Measurements from ENCODE around the gene S100A16. TPM values are rescaled to one million over a fixed set of nuclear protein-coding genes. Genes with fewer than 3 reads are reported as not detected.

The S100A16 gene
- polyA plus RNA-seq, 1 donor (not counting 4 experiments of a cell fraction or from before 2014, with no cell fraction given), result 1,620 TPM

GRCh38 chr1:153649137-153649862, 36.4 kb upstream of the S100A16 start:
- H3K36me3 ChIP-seq (ENCODE audit: control insufficient read depth in 2 of 2, extremely low read depth in 1 of 2, insufficient read depth in 2 of 2, low read length in 2 of 2), result peaks cover 3 to 18% of the 10 kb centered on the region in 2 experiments
- no peaks in the 10 kb centered on the region for H4K20me1 ChIP-seq (ENCODE audit: control insufficient read depth, extremely low read depth, insufficient read depth, low read length)
- no peak overlapping the region for H3K4me3 ChIP-seq (ENCODE audit: control insufficient read depth in 2 of 3, extremely low read depth in 1 of 3, insufficient read depth in 2 of 3, low read depth in 1 of 3, low read length in 3 of 3)
- no peak overlapping the region for H3K9ac ChIP-seq (ENCODE audit: control insufficient read depth, extremely low read depth, insufficient read depth, low read length)
- H3K9me1 ChIP-seq (ENCODE audit: control insufficient read depth, extremely low read depth, insufficient read depth, low read length), result no peaks in the 10 kb centered on the region
- H3K9me3 ChIP-seq (ENCODE audit: control insufficient read depth, low read depth, low read length), result no peaks in the 10 kb centered on the region
- FAIRE-seq, result no peak
- H3K27me3 ChIP-seq (ENCODE audit: control insufficient read depth, extremely low read depth, insufficient read depth, low read length), result no peaks in the 10 kb centered on the region
- no peak overlapping the region for H3K4me2 ChIP-seq (ENCODE audit: control insufficient read depth, extremely low read depth, insufficient read depth, low read depth, low read length)
- TF ChIP-seq EZH2 (IDR thresholded peaks at IDR 0.05; ENCODE audit: low read length) (no peak), CTCF (optimal IDR thresholded peaks at IDR 0.05 in 1 of 3, IDR thresholded peaks at IDR 0.05 in 1 of 3, conservative IDR thresholded peaks at IDR 0.05 in 1 of 3; ENCODE audit: extremely low read depth in 1 of 3, insufficient read depth in 2 of 3, low read length in 3 of 3) (no peak)
- dilution Hi-C loops (cut with MboI; ENCODE audit: extremely low pct_ligation_motif_present, low sequenced_read_pairs), result no loop called here
- H3K27ac ChIP-seq (ENCODE audit: control insufficient read depth, insufficient read depth, low read length), result no peak overlapping the region
- H3K4me1 ChIP-seq (ENCODE audit: control insufficient read depth, extremely low read depth, insufficient read depth, low read length), result peaks cover 8% of the 10 kb centered on the region
- no peak overlapping the region for H2AFZ ChIP-seq (ENCODE audit: control insufficient read depth, low read length)
- DNase-seq (ENCODE audit: low read depth, low spot score), result no peak
- H3K79me2 ChIP-seq (ENCODE audit: control insufficient read depth, insufficient read depth, low read length), result no peaks in the 10 kb centered on the region

- Histone ChIP-seq H3K27me3 (ENCODE audit: control insufficient read depth, extremely low read depth, insufficient read depth, low read length) (no peaks in the 10 kb centered on the region), H3K9ac (ENCODE audit: control insufficient read depth, extremely low read depth, insufficient read depth, low read length) (no peak overlapping the region), H3K9me3 (ENCODE audit: control insufficient read depth, low read depth, low read length) (no peaks in the 10 kb centered on the region), H3K4me3 (ENCODE audit: control insufficient read depth in 2 of 3, extremely low read depth in 1 of 3, insufficient read depth in 2 of 3, low read depth in 1 of 3, low read length in 3 of 3) (no peak overlapping the region), H3K36me3 (ENCODE audit: control insufficient read depth in 2 of 2, extremely low read depth in 1 of 2, insufficient read depth in 2 of 2, low read length in 2 of 2) (peaks cover 11 to 20% of the 10 kb centered on the region in 2 experiments), H3K27ac (ENCODE audit: control insufficient read depth, insufficient read depth, low read length) (no peak overlapping the region), H4K20me1 (ENCODE audit: control insufficient read depth, extremely low read depth, insufficient read depth, low read length) (no peaks in the 10 kb centered on the region), H3K9me1 (ENCODE audit: control insufficient read depth, extremely low read depth, insufficient read depth, low read length) (no peaks in the 10 kb centered on the region), H3K79me2 (ENCODE audit: control insufficient read depth, insufficient read depth, low read length) (peaks cover 1% of the 10 kb centered on the region), H3K4me2 (ENCODE audit: control insufficient read depth, extremely low read depth, insufficient read depth, low read depth, low read length) (no peak overlapping the region), H2AFZ (ENCODE audit: control insufficient read depth, low read length) (no peak overlapping the region), H3K4me1 (ENCODE audit: control insufficient read depth, extremely low read depth, insufficient read depth, low read length) (peaks cover 7% of the 10 kb centered on the region)
- FAIRE-seq (no peak), DNase-seq (ENCODE audit: low read depth, low spot score) (no peak)
- TF ChIP-seq CTCF (optimal IDR thresholded peaks at IDR 0.05 in 1 of 3, IDR thresholded peaks at IDR 0.05 in 1 of 3, conservative IDR thresholded peaks at IDR 0.05 in 1 of 3; ENCODE audit: extremely low read depth in 1 of 3, insufficient read depth in 2 of 3, low read length in 3 of 3) (no peak), EZH2 (IDR thresholded peaks at IDR 0.05; ENCODE audit: low read length) (no peak)
- dilution Hi-C loops (cut with MboI; ENCODE audit: extremely low pct_ligation_motif_present, low sequenced_read_pairs), result no loop called here
Measured at GRCh38 chr1:153648000-153648643, 35.2 kb upstream of the S100A16 start.

Measured in keratinocyte (primary cell).